ENCODE data around the gene BICDL1. TPM values are rescaled to one million over a fixed set of nuclear protein-coding genes. Genes with fewer than 3 reads are reported as not detected.

The BICDL1 gene
- total and polyA plus RNA-seq, 2 donors (not counting 3 experiments of a cell fraction or from before 2014, with no cell fraction given) = 0.19 TPM; not detected in 1

- Histone ChIP-seq H2AFZ (ENCODE audit: low read depth, low read length) (no peak overlapping the region), H3K79me2 (ENCODE audit: control insufficient read depth, insufficient read depth, low read length) (peaks cover 36% of the 10 kb centered on the region), H3K9me3 (replicated peaks; ENCODE audit: control insufficient read depth, insufficient read depth, low read length) (no peaks in the 10 kb centered on the region), H3K36me3 (ENCODE audit: control insufficient read depth in 2 of 2, extremely low read depth in 1 of 2, insufficient read depth in 2 of 2, low read length in 2 of 2) (no peaks in the 10 kb centered on the region), H3K27ac (ENCODE audit: insufficient read depth, low read depth, low read length) (peak overlapping the region; percentile 69), H4K20me1 (replicated peaks; ENCODE audit: control insufficient read depth, extremely low read depth, insufficient read depth, low read length) (no peaks in the 10 kb centered on the region), H3K4me3 (replicated peaks in 1 of 3; ENCODE audit: insufficient read depth in 1 of 3, low read depth in 1 of 3, low read length in 3 of 3) (peak overlapping the region; percentile 49 to 72 (median 63)), H3K4me2 (ENCODE audit: insufficient read depth, low read length) (peak overlapping the region; percentile 60), H3K9ac (replicated peaks; ENCODE audit: extremely low read depth, insufficient read depth, low read length) (peak overlapping the region; percentile 79), H3K9me1 (replicated peaks; ENCODE audit: control insufficient read depth, extremely low read depth, insufficient read depth, low read length) (no peaks in the 10 kb centered on the region), H3K27me3 (ENCODE audit: control insufficient read depth in 2 of 2, insufficient read depth in 2 of 2, low read length in 2 of 2) (no peaks in the 10 kb centered on the region), H3K4me1 (ENCODE audit: control insufficient read depth, extremely low read depth, insufficient read depth, low read length) (peaks cover 29% of the 10 kb centered on the region)
- FAIRE-seq (no peak), DNase-seq (ENCODE audit: low read depth, low spot score) (no peak)
- TF ChIP-seq CTCF (IDR thresholded peaks at IDR 0.05; ENCODE audit: extremely low read depth in 1 of 2, insufficient read depth in 1 of 2, low read depth in 1 of 2, low read length in 2 of 2) (no peak), POLR2AphosphoS5 (IDR thresholded peaks at IDR 0.05; ENCODE audit: insufficient read depth, low read depth, low read length) (no peak), MAX (IDR thresholded peaks at IDR 0.05; ENCODE audit: insufficient read depth, insufficient read length) (no peak), MYC (IDR thresholded peaks at IDR 0.05; ENCODE audit: low read depth, low read length) (no peak), EZH2 (IDR thresholded peaks at IDR 0.05; ENCODE audit: borderline replicate concordance, low read depth, low read length, severe bottlenecking) (no peak), JUN (IDR thresholded peaks at IDR 0.05; ENCODE audit: borderline replicate concordance, insufficient read depth, insufficient read length, low read depth) (no peak), FOS (IDR thresholded peaks at IDR 0.05; ENCODE audit: borderline replicate concordance, insufficient read depth, low read length) (no peak), GATA2 (IDR thresholded peaks at IDR 0.05; ENCODE audit: insufficient read depth, insufficient read length, low read depth, low read length) (no peak), POLR2A (IDR thresholded peaks at IDR 0.05; ENCODE audit: low read depth, low read length) (no peak)
- POLR2A ChIA-PET = interaction anchor here (1.4 to 4.4 kb wide), 3 partner anchors 82 to 173 kb away, joined by 4 to 25 read pairs (median 20); partner anchors contain the start of genes RNU4-2 and RPLP0
- dilution Hi-C loops (cut with MboI; ENCODE audit: extremely low pct_ligation_motif_present, low sequenced_read_pairs) = no loop called here
- intact Hi-C loops (cut with micrococcal nuclease) = loop anchor here (1.0 kb wide), 2 partner anchors 8 to 173 kb away; partner anchors contain the start of gene RNU4-2
- BruUV-seq (replicated peaks) = no TSS peak
- CTCF ChIA-PET = interaction anchor here (1.4 to 3.8 kb wide), 3 partner anchors 9 to 31 kb away, joined by 3 to 20 read pairs (median 7); no protein-coding TSS in a partner anchor
These were observed 128.9 kb downstream of the BICDL1 start for GRCh38 chr12:120117961-120118320.

All from endothelial cell of umbilical vein (primary cell).